ENCODE measurements around the gene FAM193A.

Gene FAM193A

DNA sequence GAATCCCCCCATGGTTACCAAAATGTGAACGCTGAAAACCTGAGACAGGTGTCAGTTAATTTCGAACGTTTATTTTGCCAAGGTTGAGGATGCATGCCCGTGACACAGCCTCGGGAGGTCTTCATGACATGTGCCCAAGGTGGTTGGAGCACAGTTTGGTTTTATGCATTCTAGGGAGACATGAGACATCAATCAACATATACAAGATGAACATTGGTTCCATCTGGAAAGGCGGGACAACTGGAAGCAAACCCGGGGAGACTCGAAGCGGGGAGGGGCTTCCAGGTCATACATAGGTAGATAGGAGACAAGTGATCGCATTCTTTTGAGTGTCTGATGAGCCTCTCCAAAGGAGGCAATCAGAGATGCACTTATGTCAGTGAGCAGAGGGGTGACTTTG lies 245.5 kb downstream of the FAM193A start:
- no peak overlapping the region for H2AFZ ChIP-seq (ENCODE audit: low read length)
- H3K9ac ChIP-seq (ENCODE audit: low read length), result no peak overlapping the region
- H3K4me1 ChIP-seq (ENCODE audit: insufficient read depth, low read length, severe bottlenecking), result peaks cover 16% of the 10 kb centered on the region

More for the DNA sequence above, 245.5 kb downstream of the FAM193A start:
- TF ChIP-seq EZH2 (IDR thresholded peaks at IDR 0.05; ENCODE audit: borderline replicate concordance, low read length), result no peak
- TF ChIP-seq, protein P1, sequence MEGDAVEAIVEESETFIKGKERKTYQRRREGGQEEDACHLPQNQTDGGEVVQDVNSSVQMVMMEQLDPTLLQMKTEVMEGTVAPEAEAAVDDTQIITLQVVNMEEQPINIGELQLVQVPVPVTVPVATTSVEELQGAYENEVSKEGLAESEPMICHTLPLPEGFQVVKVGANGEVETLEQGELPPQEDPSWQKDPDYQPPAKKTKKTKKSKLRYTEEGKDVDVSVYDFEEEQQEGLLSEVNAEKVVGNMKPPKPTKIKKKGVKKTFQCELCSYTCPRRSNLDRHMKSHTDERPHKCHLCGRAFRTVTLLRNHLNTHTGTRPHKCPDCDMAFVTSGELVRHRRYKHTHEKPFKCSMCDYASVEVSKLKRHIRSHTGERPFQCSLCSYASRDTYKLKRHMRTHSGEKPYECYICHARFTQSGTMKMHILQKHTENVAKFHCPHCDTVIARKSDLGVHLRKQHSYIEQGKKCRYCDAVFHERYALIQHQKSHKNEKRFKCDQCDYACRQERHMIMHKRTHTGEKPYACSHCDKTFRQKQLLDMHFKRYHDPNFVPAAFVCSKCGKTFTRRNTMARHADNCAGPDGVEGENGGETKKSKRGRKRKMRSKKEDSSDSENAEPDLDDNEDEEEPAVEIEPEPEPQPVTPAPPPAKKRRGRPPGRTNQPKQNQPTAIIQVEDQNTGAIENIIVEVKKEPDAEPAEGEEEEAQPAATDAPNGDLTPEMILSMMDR (IDR thresholded peaks at IDR 0.05; ENCODE audit: low read length), result no peak
- no peak overlapping the region for H3K4me3 ChIP-seq (ENCODE audit: low read depth, low read length, poor library complexity, severe bottlenecking)
- no peak overlapping the region for H3K4me2 ChIP-seq (ENCODE audit: low read length)
- H3F3A ChIP-seq (ENCODE audit: insufficient read depth, low read length), result no peaks in the 10 kb centered on the region
- no peaks in the 10 kb centered on the region for H3K9me3 ChIP-seq (ENCODE audit: low read length)
- no peaks in the 10 kb centered on the region for H3K27me3 ChIP-seq (ENCODE audit: insufficient read depth, low read length)
- H3K36me3 ChIP-seq (ENCODE audit: insufficient read depth, low read length), result no peaks in the 10 kb centered on the region
- no peaks in the 10 kb centered on the region for H3K9me2 ChIP-seq (ENCODE audit: low read depth, low read length)
- H3K79me2 ChIP-seq (ENCODE audit: insufficient read depth, low read length), result no peaks in the 10 kb centered on the region
- H3K27ac ChIP-seq (ENCODE audit: low read depth, low read length, poor library complexity, severe bottlenecking), result no peak overlapping the region
- no peaks in the 10 kb centered on the region for H4K20me1 ChIP-seq (ENCODE audit: insufficient read depth, low read length)

Measured in OCI-LY1 (cell line).